GM12891 (cell line): ENCODE results near the gene TSPAN17.

ENCODE experiments used
- POLR2A ChIP-seq: IDR thresholded peaks from 2 replicates; pipeline ENCODE4 v1.6.1; 2011; ENCODE audit warnings: low read depth, low read length, control low read depth
- POLR2AphosphoS5 ChIP-seq: IDR thresholded peaks from 2 replicates; pipeline ENCODE4 v1.6.1; 2011; ENCODE audit warnings: low read depth, low read length, control low read depth
- TAF1 ChIP-seq: IDR thresholded peaks from 2 replicates; pipeline ENCODE4 v1.6.1; 2011; ENCODE audit warnings: low read depth, low read length, control low read depth

- TF ChIP-seq POLR2AphosphoS5 (no peak), POLR2A (no peak), TAF1 (no peak)
Observed at GRCh38 chr5:176662371-176663333, 15.4 kb downstream of the TSPAN17 start.
